ENCODE data around the gene SNCAIP.

DNA sequence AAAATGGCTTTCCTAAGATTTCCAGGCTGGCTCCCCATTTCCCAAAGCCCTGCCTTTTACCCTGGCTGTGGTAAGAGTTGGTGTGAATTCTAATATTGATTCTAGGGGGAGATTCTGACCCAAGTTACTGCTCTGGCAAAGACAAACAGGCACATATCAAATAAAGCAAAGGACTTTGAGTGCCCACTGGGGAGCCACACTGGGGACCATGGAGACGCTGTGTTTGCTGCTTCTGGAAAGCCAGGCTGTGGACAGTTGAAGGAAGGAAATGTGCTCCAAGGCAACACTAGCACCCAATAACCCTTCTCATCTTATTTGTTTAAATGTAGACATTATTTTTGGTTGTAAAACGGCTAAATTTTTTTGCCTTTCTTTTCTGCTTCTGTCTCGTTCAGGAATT is 78.7 kb downstream of the SNCAIP start:
- TF ChIP-seq GLIS3 (CRISPR knock-in tag; IDR thresholded peaks at IDR 0.05) (no peak), ISL1 (CRISPR knock-in tag; IDR thresholded peaks at IDR 0.05) (no peak), CREB5 (CRISPR knock-in tag; IDR thresholded peaks at IDR 0.05; ENCODE audit: low read depth) (no peak), PATZ1 (CRISPR knock-in tag; IDR thresholded peaks at IDR 0.05; ENCODE audit: borderline replicate concordance) (no peak), ZFP30 (CRISPR knock-in tag; IDR thresholded peaks at IDR 0.05) (no peak), ZFP3 (CRISPR knock-in tag; IDR thresholded peaks at IDR 0.05) (no peak), SNAI2 (CRISPR knock-in tag; IDR thresholded peaks at IDR 0.05) (no peak), CSDC2 (CRISPR knock-in tag; IDR thresholded peaks at IDR 0.05) (no peak), TCF4 (CRISPR knock-in tag; IDR thresholded peaks at IDR 0.05; ENCODE audit: borderline replicate concordance) (no peak), TOX (CRISPR knock-in tag; IDR thresholded peaks at IDR 0.05; ENCODE audit: borderline replicate concordance) (no peak), ZNF565 (CRISPR knock-in tag; conservative IDR thresholded peaks at IDR 0.05; ENCODE audit: low read depth) (no peak)

Data from SK-N-SH treated with all-trans-retinoic acid at 6 μM for 48 hours (cell line).